ENCODE results near the gene ROS1.
A peak's percentile ranks its signal among the peaks of the same experiment; 100 is the strongest.
"Not testable (repeated sequence)": the region's sequence is repeated elsewhere in the genome, so short reads cannot be mapped to it uniquely, and the experiment has no call there.

The ROS1 gene

GRCh38 chr6:117425431-117426153, at the start of gene ROS1:
TSS of gene ROS1 (minus strand) at chr6:117425942. CDS start at chr6:117425656, 286 bp downstream.
- DNase-seq, result no peak

- no peak for DNase-seq
Observed at GRCh38 chr6:117473401-117473800, 47.7 kb upstream of the ROS1 start.

GRCh38 chr6:117472667-117473066, 46.9 kb upstream of the ROS1 start:
- no peak for DNase-seq

- no peak for DNase-seq
Observed at GRCh38 chr6:117469791-117470190, 44.0 kb upstream of the ROS1 start.

GRCh38 chr6:117469356-117469755, 43.6 kb upstream of the ROS1 start:
- no peak for DNase-seq

GRCh38 chr6:117468527-117468926, 42.8 kb upstream of the ROS1 start:
- DNase-seq, result not testable (repeated sequence)

- DNase-seq, result no peak
Observed at GRCh38 chr6:117467876-117468275, 42.1 kb upstream of the ROS1 start.

GRCh38 chr6:117465691-117466090, 39.9 kb upstream of the ROS1 start:
- DNase-seq, result no peak

- DNase-seq, result no peak
Observed at GRCh38 chr6:117464700-117465099, 39.0 kb upstream of the ROS1 start.

- DNase-seq, result no peak
Observed at GRCh38 chr6:117463762-117464665, 38.3 kb upstream of the ROS1 start.

GRCh38 chr6:117459204-117459944, 33.6 kb upstream of the ROS1 start:
- DNase-seq, result no peak

- DNase-seq, result no peak
Observed at GRCh38 chr6:117456998-117457397, 31.3 kb upstream of the ROS1 start.

GRCh38 chr6:117456250-117456649, 30.5 kb upstream of the ROS1 start:
- no peak for DNase-seq

- no peak for DNase-seq
Observed at GRCh38 chr6:117451671-117452070, 25.9 kb upstream of the ROS1 start.

GRCh38 chr6:117449549-117450439, 24.1 kb upstream of the ROS1 start:
- DNase-seq, result peak; percentile 29 to 35

- DNase-seq, result no peak
Observed at GRCh38 chr6:117448732-117449485, 23.2 kb upstream of the ROS1 start.

GRCh38 chr6:117448011-117448410, 22.3 kb upstream of the ROS1 start:
- no peak for DNase-seq

GRCh38 chr6:117446861-117447260, 21.1 kb upstream of the ROS1 start:
- no peak for DNase-seq

GRCh38 chr6:117444600-117444999, 18.9 kb upstream of the ROS1 start:
- no peak for DNase-seq

- DNase-seq, result not testable (repeated sequence)
Observed at GRCh38 chr6:117442313-117442712, 16.6 kb upstream of the ROS1 start.

- DNase-seq, result no peak
Observed at GRCh38 chr6:117441824-117442264, 16.1 kb upstream of the ROS1 start.

Measured in SHP77 (cell line).